Ishikawa (cell line): ENCODE measurements around the gene ROR1.

Experiments
- CEBPB ChIP-seq: IDR thresholded peaks from 2 replicates; pipeline ENCODE4 v1.6.1; 2012
- CREB1 ChIP-seq: IDR thresholded peaks from 2 replicates; pipeline ENCODE4 v1.6.1; 2012; ENCODE audit warnings: low read depth
- EGR1 ChIP-seq: IDR thresholded peaks from 2 replicates; pipeline ENCODE4 v1.6.1; 2012
- EP300 ChIP-seq: IDR thresholded peaks from 2 replicates; pipeline ENCODE4 v1.6.1; 2012; ENCODE audit warnings: borderline replicate concordance
- FOXM1 ChIP-seq: IDR thresholded peaks from 2 replicates; pipeline ENCODE4 v1.6.1; 2012; ENCODE audit warnings: low read depth, borderline replicate concordance
- NFIC ChIP-seq: IDR thresholded peaks from 2 replicates; pipeline ENCODE4 v1.6.1; 2012
- RAD21 ChIP-seq: IDR thresholded peaks from 2 replicates; pipeline ENCODE4 v1.6.1; 2012; ENCODE audit warnings: low read depth
- TAF1 ChIP-seq: IDR thresholded peaks from 2 replicates; pipeline ENCODE4 v1.6.1; 2012; ENCODE audit warnings: low read depth, mild to moderate bottlenecking
- TEAD4 ChIP-seq: IDR thresholded peaks from 2 replicates; pipeline ENCODE4 v1.6.1; 2012
- YY1 ChIP-seq: IDR thresholded peaks from 2 replicates; pipeline ENCODE4 v1.6.1; 2012; ENCODE audit warnings: low read depth
- ZBTB7A ChIP-seq: IDR thresholded peaks from 2 replicates; pipeline ENCODE4 v1.6.1; 2012; ENCODE audit warnings: low read depth
- TF ChIP-seq, protein P1 (sequence below): IDR thresholded peaks from 2 replicates; pipeline ENCODE4 v1.6.1; 2012; ENCODE audit warnings: low read depth, mild to moderate bottlenecking
- TF ChIP-seq, protein P2 (sequence below): IDR thresholded peaks from 2 replicates; pipeline ENCODE4 v1.6.1; 2012
- TF ChIP-seq, protein P3 (sequence below): IDR thresholded peaks from 2 replicates; pipeline ENCODE4 v1.6.1; 2012

DNA sequence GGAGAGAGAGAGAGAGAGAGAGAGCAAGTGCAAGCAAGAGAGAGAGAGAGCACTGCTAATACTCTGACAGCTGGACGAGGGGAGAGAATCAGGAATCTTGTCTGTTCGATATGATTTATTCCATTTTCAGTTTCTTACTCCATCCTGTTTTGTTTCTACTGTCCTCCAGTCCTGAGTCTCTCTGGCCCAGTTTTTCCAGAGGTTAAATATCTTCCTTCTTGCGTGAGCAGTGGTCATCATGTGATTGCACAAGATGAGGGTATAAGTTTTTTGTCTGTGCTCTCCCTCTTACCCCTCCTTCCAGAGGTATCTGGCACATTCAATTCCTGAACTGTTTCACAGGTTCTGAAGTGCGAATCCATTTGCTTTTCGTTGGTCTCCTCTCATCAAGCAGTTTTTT is 446.4 kb downstream of the ROR1 start:
- no peak for TF ChIP-seq RAD21
- TF ChIP-seq, protein P1, sequence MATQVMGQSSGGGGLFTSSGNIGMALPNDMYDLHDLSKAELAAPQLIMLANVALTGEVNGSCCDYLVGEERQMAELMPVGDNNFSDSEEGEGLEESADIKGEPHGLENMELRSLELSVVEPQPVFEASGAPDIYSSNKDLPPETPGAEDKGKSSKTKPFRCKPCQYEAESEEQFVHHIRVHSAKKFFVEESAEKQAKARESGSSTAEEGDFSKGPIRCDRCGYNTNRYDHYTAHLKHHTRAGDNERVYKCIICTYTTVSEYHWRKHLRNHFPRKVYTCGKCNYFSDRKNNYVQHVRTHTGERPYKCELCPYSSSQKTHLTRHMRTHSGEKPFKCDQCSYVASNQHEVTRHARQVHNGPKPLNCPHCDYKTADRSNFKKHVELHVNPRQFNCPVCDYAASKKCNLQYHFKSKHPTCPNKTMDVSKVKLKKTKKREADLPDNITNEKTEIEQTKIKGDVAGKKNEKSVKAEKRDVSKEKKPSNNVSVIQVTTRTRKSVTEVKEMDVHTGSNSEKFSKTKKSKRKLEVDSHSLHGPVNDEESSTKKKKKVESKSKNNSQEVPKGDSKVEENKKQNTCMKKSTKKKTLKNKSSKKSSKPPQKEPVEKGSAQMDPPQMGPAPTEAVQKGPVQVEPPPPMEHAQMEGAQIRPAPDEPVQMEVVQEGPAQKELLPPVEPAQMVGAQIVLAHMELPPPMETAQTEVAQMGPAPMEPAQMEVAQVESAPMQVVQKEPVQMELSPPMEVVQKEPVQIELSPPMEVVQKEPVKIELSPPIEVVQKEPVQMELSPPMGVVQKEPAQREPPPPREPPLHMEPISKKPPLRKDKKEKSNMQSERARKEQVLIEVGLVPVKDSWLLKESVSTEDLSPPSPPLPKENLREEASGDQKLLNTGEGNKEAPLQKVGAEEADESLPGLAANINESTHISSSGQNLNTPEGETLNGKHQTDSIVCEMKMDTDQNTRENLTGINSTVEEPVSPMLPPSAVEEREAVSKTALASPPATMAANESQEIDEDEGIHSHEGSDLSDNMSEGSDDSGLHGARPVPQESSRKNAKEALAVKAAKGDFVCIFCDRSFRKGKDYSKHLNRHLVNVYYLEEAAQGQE = no peak
- no peak for TF ChIP-seq CEBPB
- no peak for TF ChIP-seq TAF1
- TF ChIP-seq YY1 = no peak
- TF ChIP-seq CREB1 = no peak
- TF ChIP-seq, protein P2, sequence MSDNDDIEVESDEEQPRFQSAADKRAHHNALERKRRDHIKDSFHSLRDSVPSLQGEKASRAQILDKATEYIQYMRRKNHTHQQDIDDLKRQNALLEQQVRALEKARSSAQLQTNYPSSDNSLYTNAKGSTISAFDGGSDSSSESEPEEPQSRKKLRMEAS = no peak
- TF ChIP-seq FOXM1 = no peak
- no peak for TF ChIP-seq EP300
- no peak for TF ChIP-seq ZBTB7A
- TF ChIP-seq, protein P3, sequence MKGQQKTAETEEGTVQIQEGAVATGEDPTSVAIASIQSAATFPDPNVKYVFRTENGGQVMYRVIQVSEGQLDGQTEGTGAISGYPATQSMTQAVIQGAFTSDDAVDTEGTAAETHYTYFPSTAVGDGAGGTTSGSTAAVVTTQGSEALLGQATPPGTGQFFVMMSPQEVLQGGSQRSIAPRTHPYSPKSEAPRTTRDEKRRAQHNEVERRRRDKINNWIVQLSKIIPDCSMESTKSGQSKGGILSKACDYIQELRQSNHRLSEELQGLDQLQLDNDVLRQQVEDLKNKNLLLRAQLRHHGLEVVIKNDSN = no peak
- TF ChIP-seq TEAD4 = no peak
- no peak for TF ChIP-seq NFIC
- TF ChIP-seq EGR1 = no peak
